ENCODE measurements around the gene MMP26.

GRCh38 chr11:4672470-4672869, 32.1 kb upstream of the MMP26 start:
- TF ChIP-seq EZH2 (IDR thresholded peaks at IDR 0.05) = no peak
- no peak for TF ChIP-seq FOXP2 (optimal IDR thresholded peaks at IDR 0.05; ENCODE audit: control extremely low read depth, extremely low read length, insufficient read depth)
- TF ChIP-seq POLR2AphosphoS5 (IDR thresholded peaks at IDR 0.05; ENCODE audit: borderline replicate concordance, low read depth, low read length) = no peak

All from SK-N-MC (cell line).